Measurements from ENCODE around the gene CDC6.
"Not testable (repeated sequence)": the region's sequence is repeated elsewhere in the genome, so short reads cannot be mapped to it uniquely, and the experiment has no call there.

Gene CDC6

DNA sequence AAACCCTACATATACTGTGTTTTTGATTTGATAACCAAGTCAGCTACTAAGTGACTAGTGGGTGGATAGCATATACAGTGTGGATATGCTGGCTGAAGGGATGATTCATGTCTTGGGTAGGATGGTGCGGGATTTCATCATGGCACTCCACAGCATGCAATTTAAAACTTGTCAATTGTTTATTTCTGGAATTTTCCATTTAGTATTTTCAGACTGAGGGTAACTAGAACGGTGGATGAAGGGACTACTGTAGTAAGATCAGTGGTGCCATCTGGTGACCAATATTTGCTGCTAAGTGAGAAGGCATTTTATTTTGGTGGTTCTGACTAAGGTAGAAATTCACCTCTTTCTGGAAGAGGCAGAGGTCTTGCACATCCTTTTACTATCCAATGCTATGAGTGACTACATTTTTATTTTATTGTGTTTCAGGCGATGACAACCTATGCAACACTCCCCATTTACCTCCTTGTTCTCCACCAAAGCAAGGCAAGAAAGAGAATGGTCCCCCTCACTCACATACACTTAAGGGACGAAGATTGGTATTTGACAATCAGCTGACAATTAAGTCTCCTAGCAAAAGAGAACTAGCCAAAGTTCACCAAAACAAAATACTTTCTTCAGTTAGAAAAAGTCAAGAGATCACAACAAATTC is 3.1 kb downstream of the CDC6 start:
- peak; percentile 61 for DNase-seq

- no peak for DNase-seq
Measured at GRCh38 chr17:40291281-40291664, 3.6 kb downstream of the CDC6 start.

DNA sequence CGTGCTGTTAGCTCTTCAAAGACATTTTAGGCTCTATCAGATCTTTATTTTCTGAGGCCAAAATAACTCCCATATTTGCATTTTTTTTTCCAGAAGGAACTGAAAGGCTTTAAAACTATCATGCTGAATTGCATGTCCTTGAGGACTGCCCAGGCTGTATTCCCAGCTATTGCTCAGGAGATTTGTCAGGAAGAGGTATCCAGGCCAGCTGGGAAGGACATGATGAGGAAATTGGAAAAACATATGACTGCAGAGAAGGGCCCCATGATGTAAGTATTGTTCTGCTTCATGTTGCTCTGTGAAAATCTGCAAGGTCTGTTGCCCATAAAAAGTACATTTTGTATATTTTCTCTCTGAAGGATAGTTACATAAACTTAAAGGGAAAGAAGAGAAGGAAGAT is 5.7 kb downstream of the CDC6 start:
- DNase-seq = no peak

GRCh38 chr17:40295488-40296436 is 8.1 kb downstream of the CDC6 start:
- DNase-seq = no peak

- no peak for DNase-seq
Measured at GRCh38 chr17:40297511-40297910, 9.8 kb downstream of the CDC6 start.

- no peak for DNase-seq
Measured at GRCh38 chr17:40298726-40299125, 11.0 kb downstream of the CDC6 start.

- not testable (repeated sequence) for DNase-seq
Measured at GRCh38 chr17:40299159-40299757, 11.6 kb downstream of the CDC6 start.

DNA sequence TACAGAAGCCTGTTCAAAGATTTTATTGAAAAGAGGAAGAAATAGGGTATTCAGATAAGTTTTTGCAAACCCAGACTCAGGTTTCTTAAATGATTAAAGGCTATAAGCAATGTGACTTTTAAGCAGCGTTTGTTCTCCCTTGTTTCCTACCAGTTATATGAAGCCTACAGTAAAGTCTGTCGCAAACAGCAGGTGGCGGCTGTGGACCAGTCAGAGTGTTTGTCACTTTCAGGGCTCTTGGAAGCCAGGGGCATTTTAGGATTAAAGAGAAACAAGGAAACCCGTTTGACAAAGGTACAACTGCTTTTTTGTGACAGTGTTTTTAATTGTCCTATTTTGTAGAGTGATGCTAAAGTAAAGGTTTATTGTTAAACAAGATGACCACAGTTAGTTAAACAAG is 13.6 kb downstream of the CDC6 start:
- DNase-seq = no peak

DNA sequence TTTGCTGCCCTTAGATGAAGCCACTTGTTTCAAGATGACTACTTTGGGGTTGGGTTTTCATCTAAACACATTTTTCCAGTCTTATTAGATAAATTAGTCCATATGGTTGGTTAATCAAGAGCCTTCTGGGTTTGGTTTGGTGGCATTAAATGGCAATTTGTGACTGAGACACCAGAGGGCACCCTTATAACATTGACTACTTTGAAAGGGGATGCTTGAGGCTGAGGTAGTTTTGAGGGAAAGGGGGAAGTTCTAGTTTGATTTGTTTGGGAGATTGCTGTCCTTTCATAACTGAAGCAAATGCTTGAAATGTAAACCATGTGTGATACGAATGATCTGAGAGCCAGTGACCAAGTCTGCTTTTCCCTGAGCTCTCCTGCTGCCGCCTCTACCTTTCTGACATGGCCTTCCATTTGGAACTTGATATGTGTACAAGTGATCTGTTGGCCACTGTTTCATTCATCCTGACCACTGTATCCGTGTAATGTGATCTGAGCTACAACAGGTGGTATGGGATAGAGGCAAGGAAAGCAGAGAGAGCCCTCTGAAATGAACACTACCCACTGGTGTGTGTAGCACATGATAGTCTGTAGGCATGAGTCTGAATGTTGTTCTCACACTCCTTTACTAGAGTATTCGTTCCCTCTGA is 15.5 kb downstream of the CDC6 start:
- DNase-seq = peak; percentile 81

DNA sequence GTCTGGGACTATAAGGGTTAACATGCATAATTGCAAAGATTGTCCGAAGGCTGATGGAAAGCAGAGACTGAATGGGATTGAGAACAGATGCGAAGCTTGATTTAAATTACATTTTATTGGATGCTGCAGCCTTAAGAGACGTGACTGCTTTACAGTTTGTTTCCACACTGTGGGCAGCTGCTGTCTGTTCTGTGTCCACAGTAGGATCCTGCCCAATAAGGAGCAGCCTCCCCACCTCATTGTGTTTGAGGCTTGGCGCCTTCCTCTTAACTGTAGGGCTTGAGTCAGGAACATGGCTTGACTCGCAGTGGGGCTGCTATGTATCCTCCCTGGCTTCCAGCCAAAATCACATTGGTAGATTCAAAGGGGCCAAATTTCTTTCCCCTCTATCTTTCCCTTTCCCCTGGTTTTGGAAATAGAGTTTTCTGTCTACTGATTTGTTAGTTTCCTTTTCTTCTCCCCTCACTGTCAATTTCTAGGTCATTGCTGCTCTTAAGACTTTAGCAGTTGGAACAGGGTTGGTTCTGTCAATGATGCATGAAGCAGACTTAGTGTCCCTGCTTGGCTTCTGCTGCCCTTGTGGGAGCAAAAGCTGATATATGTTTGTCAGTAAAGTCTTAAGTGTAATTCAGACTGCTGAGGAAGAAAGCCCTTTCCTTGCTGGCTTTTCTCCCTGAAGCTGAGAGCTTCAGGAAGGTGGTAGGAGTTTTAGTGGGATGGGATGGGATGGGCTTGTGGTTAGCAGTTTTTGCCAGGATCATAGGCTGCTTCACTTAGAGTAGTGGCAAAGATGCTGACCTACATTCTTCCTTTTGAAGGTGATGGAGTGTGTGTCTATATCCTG is 16.3 kb downstream of the CDC6 start:
- DNase-seq = no peak

- DNase-seq = not testable (repeated sequence)
Measured at GRCh38 chr17:40304552-40304863, 16.8 kb downstream of the CDC6 start.

- DNase-seq = not testable (repeated sequence)
Measured at GRCh38 chr17:40304866-40305265, 17.2 kb downstream of the CDC6 start.

DNA sequence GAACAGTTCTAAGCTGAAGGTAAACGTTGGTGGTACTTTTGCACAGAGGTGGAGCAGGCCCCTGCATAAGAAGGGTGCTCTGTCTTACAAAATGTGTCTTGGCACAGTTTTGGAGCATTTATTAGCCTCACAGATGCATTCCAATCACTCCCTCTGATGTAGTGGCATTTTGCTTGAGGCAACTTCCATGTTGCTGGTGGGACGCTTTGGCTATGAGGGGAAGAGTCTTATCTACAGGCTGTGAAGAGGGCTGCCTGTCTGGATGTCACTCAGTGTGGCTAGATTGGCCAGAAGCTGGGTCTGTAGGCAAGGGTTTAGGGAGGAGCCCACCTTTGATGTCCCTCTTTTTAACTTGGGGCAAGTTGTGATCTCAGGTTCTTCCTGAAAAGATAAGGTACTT is 18.7 kb downstream of the CDC6 start:
- DNase-seq = no peak

DNA sequence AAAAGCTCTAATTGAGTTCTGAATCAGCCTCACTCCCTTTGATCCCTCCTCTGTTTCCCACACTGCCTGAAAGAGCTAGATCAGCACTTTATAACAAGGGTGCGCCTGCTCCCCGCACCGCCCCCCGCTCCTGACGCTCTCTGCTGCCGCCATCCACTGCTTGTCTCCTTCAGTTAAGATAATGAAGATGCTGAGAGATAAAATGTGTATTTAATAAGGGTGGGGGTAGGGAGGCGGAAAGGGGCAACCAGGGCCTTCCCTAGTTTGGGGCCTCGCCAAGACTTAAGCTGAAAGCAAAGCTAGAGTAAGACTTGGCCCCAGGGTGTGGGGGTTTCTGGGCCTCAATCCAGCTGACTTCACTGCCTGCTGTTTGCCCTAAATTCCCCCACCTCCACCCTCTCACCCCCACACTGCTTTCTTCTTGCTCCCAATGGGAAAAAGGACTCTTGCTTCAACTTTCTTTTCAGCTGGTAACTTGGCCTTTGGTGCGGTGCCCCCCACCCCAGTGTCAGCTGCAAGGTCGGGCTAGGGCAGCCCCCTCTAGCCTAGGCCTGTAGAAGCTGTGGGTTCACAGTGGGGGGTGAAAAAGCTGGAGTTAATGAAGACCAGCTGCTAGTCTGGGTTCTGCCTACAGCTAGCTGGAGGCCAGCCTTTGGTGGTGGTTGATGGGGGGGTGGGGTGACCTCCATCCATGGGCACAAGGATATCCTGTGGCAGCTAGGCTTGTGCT is 19.5 kb downstream of the CDC6 start:
- DNase-seq = no peak

DNA sequence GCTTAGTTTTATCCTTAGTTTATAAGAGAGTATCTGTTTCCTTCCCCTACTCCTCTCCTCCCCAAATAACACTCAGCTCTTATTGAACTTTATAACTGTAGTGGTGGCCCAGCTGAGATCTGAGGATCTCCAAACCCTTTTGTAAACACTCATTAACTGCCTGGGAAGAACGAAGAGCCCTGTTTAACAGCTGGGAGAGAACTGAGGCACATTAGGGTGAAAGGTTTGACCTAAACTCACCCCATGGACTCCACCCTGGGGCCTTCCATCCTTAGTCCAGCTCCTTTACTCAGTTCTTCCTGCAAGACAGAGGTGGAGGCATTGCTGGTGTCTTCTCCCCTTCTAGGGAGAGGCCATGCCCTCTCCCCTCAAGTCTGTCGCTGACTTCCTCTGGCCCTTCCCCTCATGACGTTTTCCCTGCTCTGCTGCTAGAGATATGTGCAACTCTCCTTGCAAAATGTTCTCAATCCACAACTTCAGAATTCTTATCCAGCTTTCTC is 20.1 kb downstream of the CDC6 start:
- DNase-seq = no peak

DNA sequence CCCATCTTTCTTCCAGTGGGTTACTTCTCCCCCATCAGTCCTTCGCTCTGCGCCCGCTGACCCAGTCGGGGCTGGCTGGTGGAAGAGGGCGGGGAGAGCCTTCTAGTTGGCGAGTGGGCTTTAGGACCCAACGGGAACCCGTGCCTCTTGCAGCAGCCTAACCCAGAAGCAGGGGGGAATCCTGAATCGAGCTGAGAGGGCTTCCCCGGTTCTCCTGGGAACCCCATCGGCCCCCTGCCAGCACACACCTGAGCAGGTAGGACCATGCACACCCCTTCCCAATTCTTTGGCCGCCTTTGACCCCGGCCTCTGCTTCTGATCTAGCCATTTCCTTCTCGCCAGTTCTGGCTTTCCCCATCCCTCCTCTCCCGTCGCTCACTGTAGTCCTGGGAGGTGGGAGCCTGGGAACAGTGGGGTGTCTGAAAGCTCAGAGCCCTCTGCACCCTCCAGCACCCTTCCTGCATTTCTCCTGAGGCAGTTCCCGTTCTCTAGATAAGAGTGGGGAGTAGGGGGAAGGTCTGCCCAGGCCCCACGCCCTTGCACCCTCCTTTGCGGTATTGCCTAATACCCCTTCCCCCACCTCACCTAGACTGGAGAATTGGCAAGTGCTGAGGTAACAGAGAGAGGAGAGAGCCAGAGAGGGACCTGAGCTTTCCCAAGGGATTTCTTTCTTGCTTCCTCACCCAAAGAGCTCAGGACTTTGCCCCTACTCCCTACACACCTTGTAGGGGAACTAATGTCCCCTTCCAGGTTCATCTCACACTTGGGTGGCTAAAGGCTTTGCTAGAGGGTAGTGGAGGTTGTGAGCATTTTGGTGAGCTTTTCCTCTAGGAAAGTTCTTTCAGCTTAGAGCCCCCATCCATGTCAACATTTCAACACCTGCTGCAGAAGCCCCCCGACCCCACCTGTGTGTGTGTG is 21.6 kb downstream of the CDC6 start, which contains the start of gene RARA:
TSS of gene RARA (plus strand) at position 150 of the 918 bp plus-strand sequence. CDS start 22,039 bp downstream, outside the sequence.
- DNase-seq = no peak

DNA sequence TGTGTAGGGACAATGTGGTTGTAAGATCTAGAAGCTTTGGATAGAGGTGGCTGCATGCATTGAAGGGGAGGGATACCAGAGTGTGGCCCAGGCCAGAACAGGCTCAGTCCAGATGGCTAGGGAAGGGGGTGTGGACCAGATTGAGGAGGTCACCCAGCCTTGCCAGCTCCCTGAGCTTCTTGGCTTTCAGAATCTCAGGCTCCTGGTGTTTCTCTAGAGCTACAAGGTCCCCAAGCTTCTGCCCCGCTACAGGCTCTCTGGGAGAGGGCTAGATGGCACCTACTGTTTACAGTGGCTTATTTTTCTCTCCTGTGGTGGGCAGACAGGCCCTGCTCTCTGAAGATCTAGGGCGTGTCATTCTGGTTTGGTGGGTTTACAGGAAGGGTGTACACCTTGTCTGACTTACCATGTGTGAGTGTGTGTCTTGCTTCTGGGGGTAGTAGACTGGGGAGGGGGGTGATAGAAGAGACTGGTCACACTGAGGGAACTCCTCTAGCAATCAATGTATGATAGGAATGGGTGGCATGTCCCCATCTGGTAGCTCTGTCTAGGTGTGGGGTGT is 22.4 kb downstream of the CDC6 start:
- DNase-seq = no peak

- no peak for DNase-seq
Measured at GRCh38 chr17:40310882-40311391, 23.3 kb downstream of the CDC6 start.

DNA sequence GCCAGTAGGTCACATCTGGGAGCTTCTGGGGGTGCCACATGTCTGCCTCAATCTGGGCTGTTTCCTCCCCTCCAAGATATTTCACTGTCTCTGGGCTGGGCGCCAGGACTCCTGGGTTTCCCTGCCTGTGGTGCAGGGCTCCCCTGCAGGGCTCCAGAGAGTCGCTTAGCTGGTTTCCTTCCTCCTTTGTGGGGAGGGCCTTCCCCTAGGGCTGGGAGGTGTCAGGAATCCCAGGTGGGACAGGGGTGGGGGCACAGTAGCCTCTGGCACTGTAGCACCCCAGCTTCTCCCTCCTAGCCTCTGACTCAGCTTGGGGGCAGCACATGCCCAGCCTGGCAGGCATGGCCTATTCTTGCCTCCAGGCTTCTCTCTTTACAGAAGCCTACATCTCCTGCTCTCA is 23.9 kb downstream of the CDC6 start:
- DNase-seq = no peak
